ENCODE data around the gene BTNL2. TPM values are rescaled to one million over a fixed set of nuclear protein-coding genes. Genes with fewer than 3 reads are reported as not detected.

BTNL2 gene
- total and polyA plus RNA-seq, 9 of the 15 experiments (the other 6 are each of a cell fraction or from before 2014, with no cell fraction given): not detected

GRCh38 chr6:32397252-32397920 is 9.6 kb downstream of the BTNL2 start (continued):
- TF ChIP-seq MBD1 (CRISPR knock-in tag; IDR thresholded peaks at IDR 0.05): no peak

- in situ Hi-C loops (cut with MboI) (no loop called here), intact Hi-C loops (cut with micrococcal nuclease) (no loop called here)
- no peaks in the 10 kb centered on the region for H3K9me3 ChIP-seq (replicated peaks; ENCODE audit: control insufficient read depth, insufficient read depth, low read depth, low read length)
- CTCF ChIA-PET (ENCODE audit: low intra/inter-chr PET ratio): no interaction called here
- TF ChIP-seq ZC3H11A (IDR thresholded peaks at IDR 0.05; ENCODE audit: low read depth, low read length) (no peak), U2AF1 (optimal IDR thresholded peaks at IDR 0.05; ENCODE audit: low read depth, low read length) (no peak), CHD1 (IDR thresholded peaks at IDR 0.05; ENCODE audit: low read length) (no peak), ZNF165 (CRISPR knock-in tag; IDR thresholded peaks at IDR 0.05; ENCODE audit: borderline replicate concordance) (no peak), SFPQ (IDR thresholded peaks at IDR 0.05; ENCODE audit: low read depth, low read length) (no peak), ZNF239 (CRISPR knock-in tag; IDR thresholded peaks at IDR 0.05) (no peak)
- H3K4me2 ChIP-seq (ENCODE audit: insufficient read depth, low read length): no peak overlapping the region
- no peaks in the 10 kb centered on the region for H4K20me1 ChIP-seq (replicated peaks; ENCODE audit: control insufficient read depth, insufficient read depth, low read length)
- FAIRE-seq (no peak), DNase-seq (ENCODE audit: extremely low read depth in 1 of 4, low spot score in 3 of 4) (no peak), ATAC-seq (no peak)
- peaks cover 12 to 20% of the 10 kb centered on the region in 2 experiments for H3K27me3 ChIP-seq (ENCODE audit: control insufficient read depth in 2 of 2, insufficient read depth in 2 of 2, low read length in 2 of 2)
- no peak overlapping the region for H3K9ac ChIP-seq (ENCODE audit: insufficient read depth in 1 of 2, low read depth in 2 of 2, low read length in 2 of 2)
- WGBS (ENCODE audit: insufficient coverage, low coverage, missing lambda C conversion rate): 1% methylated on average over 10 of the region's 10 CpGs
- no peaks in the 10 kb centered on the region for H3K79me2 ChIP-seq (ENCODE audit: control insufficient read depth, insufficient read depth, low read length)
- H3K4me1 ChIP-seq (replicated peaks in 1 of 2; ENCODE audit: control insufficient read depth in 2 of 2, insufficient read depth in 2 of 2, low read length in 2 of 2): no peaks in the 10 kb centered on the region
- no peak overlapping the region for H3K4me3 ChIP-seq
- H2AFZ ChIP-seq (ENCODE audit: low read depth, low read length): no peak overlapping the region
- no peak overlapping the region for H3K27ac ChIP-seq (ENCODE audit: extremely low read depth, low read depth, low read length)
- H3K9me1 ChIP-seq (ENCODE audit: control insufficient read depth, insufficient read depth, low read length): no peaks in the 10 kb centered on the region
- no TSS peak for BruUV-seq (replicated peaks)
- POLR2A ChIA-PET: no interaction called here
- no peaks in the 10 kb centered on the region for H3K36me3 ChIP-seq (ENCODE audit: control insufficient read depth, insufficient read depth, low read length)
Observed at GRCh38 chr6:32396028-32396427, 11.0 kb downstream of the BTNL2 start.
